Activated CD4-positive, alpha-beta T cell treated with anti-CD3 and anti-CD28 coated beads, Interleukin-2, amount 10 ng/mL, durations not matched to agents 7 days and 5 days (primary cell): ENCODE data around the gene FRAS1. TPM values are rescaled to one million over a fixed set of nuclear protein-coding genes. Genes with fewer than 3 reads are reported as not detected.
A peak's percentile ranks its signal among the peaks of the same experiment; 100 is the strongest.
"Not testable (repeated sequence)": the region's sequence is repeated elsewhere in the genome, so short reads cannot be mapped to it uniquely, and the experiment has no call there.

Experiments
- CTCF ChIA-PET: fragments of 350-600 bp; sonication (Branson Sonifier 250); formaldehyde crosslinking; loops from one replicate; lab custom pipeline; 2021; ENCODE audit warnings: antibody characterized with exemption; lab: Charles Lee
- POLR2A ChIA-PET: fragments of 350-600 bp; sonication (Branson Sonifier 250); formaldehyde crosslinking; loops from one replicate; lab custom pipeline; 2021; ENCODE audit warnings: antibody characterized with exemption; lab: Charles Lee
- DNase-seq: peaks from one replicate; pipeline ENCODE4 v3.0.0-alpha.2; 2020
- H3K27ac Mint-ChIP-seq: one replicate; pipeline ENCODE4 v1.8.0; 2021; ENCODE audit warnings: mild to moderate bottlenecking, moderate library complexity, mixed read lengths
- H3K27me3 Mint-ChIP-seq: one replicate; pipeline ENCODE4 v1.8.0; 2021; ENCODE audit warnings: mixed read lengths
- H3K36me3 Mint-ChIP-seq: one replicate; pipeline ENCODE4 v1.8.0; 2021; ENCODE audit warnings: low read depth, mixed read lengths
- H3K4me1 Mint-ChIP-seq: one replicate; pipeline ENCODE4 v1.8.0; 2021; ENCODE audit warnings: mixed read lengths
- H3K4me3 Mint-ChIP-seq: one replicate; pipeline ENCODE4 v1.8.0; 2021; ENCODE audit warnings: mild to moderate bottlenecking, moderate library complexity, mixed read lengths
- H3K9me3 Mint-ChIP-seq: one replicate; pipeline ENCODE4 v1.8.0; 2021; ENCODE audit warnings: mixed read lengths
- total RNA-seq, 2 experiments: library from RNA; stranded (reverse); gene quantifications; one replicate each; pipeline ENCODE4 v1.2.3, GENCODE V29; 2021

Gene FRAS1
- total RNA-seq, 2 experiments from 2014 or later: not detected

GRCh38 chr4:78297116-78297800 lies 240.1 kb downstream of the FRAS1 start:
- H3K4me1 Mint-ChIP-seq: peaks cover 11% of the 10 kb centered on the region
- peaks cover 34% of the 10 kb centered on the region for H3K27me3 Mint-ChIP-seq
- no peaks in the 10 kb centered on the region for H3K36me3 Mint-ChIP-seq
- no peak overlapping the region for H3K4me3 Mint-ChIP-seq
- no peaks in the 10 kb centered on the region for H3K9me3 Mint-ChIP-seq
- DNase-seq: no peak
- ChIA-PET POLR2A (interaction anchor here (0.6 kb wide), 1 partner anchor 1337 kb away, joined by 3 read pairs; no protein-coding TSS in a partner anchor), CTCF (interaction anchor here (1.3 kb wide), 1 partner anchor 10 kb away, joined by 3 read pairs; no protein-coding TSS in a partner anchor)
- H3K27ac Mint-ChIP-seq: no peak overlapping the region

- peaks cover 11% of the 10 kb centered on the region for H3K4me1 Mint-ChIP-seq
- peaks cover 32% of the 10 kb centered on the region for H3K27me3 Mint-ChIP-seq
- CTCF ChIA-PET: no interaction called here
- DNase-seq: no peak
- no peak overlapping the region for H3K4me3 Mint-ChIP-seq
- no peaks in the 10 kb centered on the region for H3K36me3 Mint-ChIP-seq
- H3K27ac Mint-ChIP-seq: no peak overlapping the region
- no peaks in the 10 kb centered on the region for H3K9me3 Mint-ChIP-seq
- POLR2A ChIA-PET: no interaction called here
These were observed 241.5 kb downstream of the FRAS1 start for GRCh38 chr4:78298618-78299017.

GRCh38 chr4:78299565-78299972 lies 242.4 kb downstream of the FRAS1 start:
- CTCF ChIA-PET: interaction anchor here (0.6 kb wide), 1 partner anchor 575 kb away, joined by 3 read pairs; no protein-coding TSS in a partner anchor
- Mint-ChIP-seq H3K9me3 (no peaks in the 10 kb centered on the region), H3K4me3 (no peak overlapping the region), H3K27ac (no peak overlapping the region), H3K4me1 (peaks cover 11% of the 10 kb centered on the region), H3K36me3 (no peaks in the 10 kb centered on the region), H3K27me3 (peaks cover 25% of the 10 kb centered on the region)
- no peak for DNase-seq
- POLR2A ChIA-PET: no interaction called here

GRCh38 chr4:78307263-78307662 lies 250.1 kb downstream of the FRAS1 start:
- H3K4me3 Mint-ChIP-seq, POLR2A ChIA-PET, CTCF ChIA-PET, H3K9me3 Mint-ChIP-seq, H3K36me3 Mint-ChIP-seq, DNase-seq, H3K4me1 Mint-ChIP-seq, H3K27ac Mint-ChIP-seq: not testable (repeated sequence)
- H3K27me3 Mint-ChIP-seq: peaks cover 10% of the 10 kb centered on the region

- POLR2A ChIA-PET: no interaction called here
- peaks cover 11% of the 10 kb centered on the region for H3K4me1 Mint-ChIP-seq
- no peak overlapping the region for H3K27ac Mint-ChIP-seq
- H3K36me3 Mint-ChIP-seq: no peaks in the 10 kb centered on the region
- peaks cover 10% of the 10 kb centered on the region for H3K27me3 Mint-ChIP-seq
- DNase-seq: no peak
- CTCF ChIA-PET: interaction anchor here (1.0 kb wide), 1 partner anchor 26 kb away, joined by 3 read pairs; no protein-coding TSS in a partner anchor
- H3K9me3 Mint-ChIP-seq: no peaks in the 10 kb centered on the region
- no peak overlapping the region for H3K4me3 Mint-ChIP-seq
These were observed 251.4 kb downstream of the FRAS1 start for GRCh38 chr4:78308517-78308916.

GRCh38 chr4:78309352-78309751 lies 252.2 kb downstream of the FRAS1 start:
- Mint-ChIP-seq H3K4me3 (no peak overlapping the region), H3K27me3 (peaks cover 10% of the 10 kb centered on the region), H3K36me3 (peaks cover 1% of the 10 kb centered on the region), H3K9me3 (peaks cover 3% of the 10 kb centered on the region), H3K27ac (no peak overlapping the region), H3K4me1 (peaks cover 19% of the 10 kb centered on the region)
- POLR2A ChIA-PET: no interaction called here
- CTCF ChIA-PET: interaction anchor here (1.0 kb wide), 1 partner anchor 25 kb away, joined by 3 read pairs; no protein-coding TSS in a partner anchor
- no peak for DNase-seq

GRCh38 chr4:78310007-78310739 lies 253.1 kb downstream of the FRAS1 start:
- H3K9me3 Mint-ChIP-seq: peaks cover 6% of the 10 kb centered on the region
- DNase-seq: no peak
- ChIA-PET POLR2A (no interaction called here), CTCF (no interaction called here)
- no peak overlapping the region for H3K27ac Mint-ChIP-seq
- H3K27me3 Mint-ChIP-seq: peaks cover 13% of the 10 kb centered on the region
- H3K4me3 Mint-ChIP-seq: no peak overlapping the region
- H3K4me1 Mint-ChIP-seq: peaks cover 23% of the 10 kb centered on the region
- peaks cover 1% of the 10 kb centered on the region for H3K36me3 Mint-ChIP-seq

GRCh38 chr4:78310740-78311115 lies 253.6 kb downstream of the FRAS1 start:
- CTCF ChIA-PET: no interaction called here
- H3K4me1 Mint-ChIP-seq: peaks cover 23% of the 10 kb centered on the region
- POLR2A ChIA-PET: no interaction called here
- peaks cover 1% of the 10 kb centered on the region for H3K36me3 Mint-ChIP-seq
- H3K9me3 Mint-ChIP-seq: peaks cover 6% of the 10 kb centered on the region
- H3K27me3 Mint-ChIP-seq: peaks cover 14% of the 10 kb centered on the region
- no peak overlapping the region for H3K4me3 Mint-ChIP-seq
- no peak overlapping the region for H3K27ac Mint-ChIP-seq
- no peak for DNase-seq

GRCh38 chr4:78311306-78311705 lies 254.2 kb downstream of the FRAS1 start:
- POLR2A ChIA-PET: no interaction called here
- no peak overlapping the region for H3K27ac Mint-ChIP-seq
- no peak overlapping the region for H3K4me3 Mint-ChIP-seq
- H3K9me3 Mint-ChIP-seq: peaks cover 6% of the 10 kb centered on the region
- H3K4me1 Mint-ChIP-seq: peaks cover 25% of the 10 kb centered on the region
- H3K27me3 Mint-ChIP-seq: peaks cover 14% of the 10 kb centered on the region
- CTCF ChIA-PET: no interaction called here
- no peak for DNase-seq
- H3K36me3 Mint-ChIP-seq: peaks cover 3% of the 10 kb centered on the region

GRCh38 chr4:78312989-78313753 lies 256.0 kb downstream of the FRAS1 start:
- ChIA-PET POLR2A (no interaction called here), CTCF (interaction anchor here (0.7 kb wide), 1 partner anchor 1867 kb away, joined by 5 read pairs; no protein-coding TSS in a partner anchor)
- peaks cover 25% of the 10 kb centered on the region for H3K4me1 Mint-ChIP-seq
- H3K27me3 Mint-ChIP-seq: peaks cover 17% of the 10 kb centered on the region
- no peak overlapping the region for H3K27ac Mint-ChIP-seq
- H3K36me3 Mint-ChIP-seq: peaks cover 3% of the 10 kb centered on the region
- H3K9me3 Mint-ChIP-seq: peaks cover 6% of the 10 kb centered on the region
- DNase-seq: no peak
- no peak overlapping the region for H3K4me3 Mint-ChIP-seq

GRCh38 chr4:78313754-78314120 lies 256.6 kb downstream of the FRAS1 start:
- H3K4me3 Mint-ChIP-seq: no peak overlapping the region
- H3K9me3 Mint-ChIP-seq: peaks cover 6% of the 10 kb centered on the region
- no peak for DNase-seq
- peak overlapping the region; percentile 63 for H3K27ac Mint-ChIP-seq
- peaks cover 3% of the 10 kb centered on the region for H3K36me3 Mint-ChIP-seq
- ChIA-PET CTCF (no interaction called here), POLR2A (no interaction called here)
- H3K4me1 Mint-ChIP-seq: peaks cover 25% of the 10 kb centered on the region
- H3K27me3 Mint-ChIP-seq: peaks cover 22% of the 10 kb centered on the region

GRCh38 chr4:78318126-78318525 lies 261.0 kb downstream of the FRAS1 start:
- H3K27me3 Mint-ChIP-seq: peaks cover 24% of the 10 kb centered on the region
- H3K4me1 Mint-ChIP-seq: peaks cover 34% of the 10 kb centered on the region
- no peak overlapping the region for H3K27ac Mint-ChIP-seq
- H3K4me3 Mint-ChIP-seq: no peak overlapping the region
- POLR2A ChIA-PET: no interaction called here
- H3K9me3 Mint-ChIP-seq: peaks cover 6% of the 10 kb centered on the region
- CTCF ChIA-PET: no interaction called here
- H3K36me3 Mint-ChIP-seq: peaks cover 3% of the 10 kb centered on the region
- DNase-seq: no peak
